Measurements from ENCODE around the gene ITGA5. TPM values are rescaled to one million over a fixed set of nuclear protein-coding genes. Genes with fewer than 3 reads are reported as not detected.

Gene ITGA5
- total RNA-seq, 1 donor from 2014 or later: 1.8 TPM

DNA sequence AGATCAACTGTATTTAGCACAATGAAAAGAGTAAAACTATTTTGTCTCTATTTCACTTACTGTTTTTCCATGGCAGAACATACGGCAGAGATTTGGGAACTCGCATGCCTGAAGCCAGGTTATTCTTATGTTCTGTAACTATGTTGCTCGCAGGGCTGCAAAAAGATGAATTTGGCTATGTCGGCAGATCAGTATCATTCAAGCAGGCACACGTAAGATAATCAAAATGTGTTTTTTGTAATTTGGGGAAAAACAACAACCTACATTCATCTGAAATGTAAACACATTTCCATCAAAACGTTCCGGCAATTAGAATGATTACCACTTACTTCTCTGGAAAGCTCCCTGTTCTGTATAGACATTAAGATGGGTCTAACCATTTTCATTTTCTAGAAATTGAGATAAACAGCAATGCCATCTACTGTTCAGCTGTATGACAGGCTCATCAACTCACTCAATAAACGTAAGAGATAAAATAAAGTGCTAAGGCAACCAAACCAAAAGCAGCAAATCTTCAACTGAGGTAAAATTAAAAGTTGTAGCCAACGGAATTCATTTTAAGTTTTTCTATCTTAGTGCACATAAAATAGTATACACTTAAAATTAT is 41.4 kb upstream of the ITGA5 start:
- Mint-ChIP-seq H3K4me1 (ENCODE audit: low read depth, unreplicated experiment) (no peaks in the 10 kb centered on the region), H3K27me3 (ENCODE audit: unreplicated experiment) (peaks cover 2% of the 10 kb centered on the region), H3K9me3 (ENCODE audit: unreplicated experiment) (no peaks in the 10 kb centered on the region), H3K4me3 (ENCODE audit: unreplicated experiment) (no peak overlapping the region), H3K36me3 (ENCODE audit: unreplicated experiment) (no peaks in the 10 kb centered on the region), H3K27ac (ENCODE audit: unreplicated experiment) (no peak overlapping the region)
- TF ChIP-seq, protein P1, sequence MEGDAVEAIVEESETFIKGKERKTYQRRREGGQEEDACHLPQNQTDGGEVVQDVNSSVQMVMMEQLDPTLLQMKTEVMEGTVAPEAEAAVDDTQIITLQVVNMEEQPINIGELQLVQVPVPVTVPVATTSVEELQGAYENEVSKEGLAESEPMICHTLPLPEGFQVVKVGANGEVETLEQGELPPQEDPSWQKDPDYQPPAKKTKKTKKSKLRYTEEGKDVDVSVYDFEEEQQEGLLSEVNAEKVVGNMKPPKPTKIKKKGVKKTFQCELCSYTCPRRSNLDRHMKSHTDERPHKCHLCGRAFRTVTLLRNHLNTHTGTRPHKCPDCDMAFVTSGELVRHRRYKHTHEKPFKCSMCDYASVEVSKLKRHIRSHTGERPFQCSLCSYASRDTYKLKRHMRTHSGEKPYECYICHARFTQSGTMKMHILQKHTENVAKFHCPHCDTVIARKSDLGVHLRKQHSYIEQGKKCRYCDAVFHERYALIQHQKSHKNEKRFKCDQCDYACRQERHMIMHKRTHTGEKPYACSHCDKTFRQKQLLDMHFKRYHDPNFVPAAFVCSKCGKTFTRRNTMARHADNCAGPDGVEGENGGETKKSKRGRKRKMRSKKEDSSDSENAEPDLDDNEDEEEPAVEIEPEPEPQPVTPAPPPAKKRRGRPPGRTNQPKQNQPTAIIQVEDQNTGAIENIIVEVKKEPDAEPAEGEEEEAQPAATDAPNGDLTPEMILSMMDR (IDR thresholded peaks at IDR 0.05; ENCODE audit: partially characterized antibody, unreplicated experiment): no peak
- no peak for DNase-seq

DNA sequence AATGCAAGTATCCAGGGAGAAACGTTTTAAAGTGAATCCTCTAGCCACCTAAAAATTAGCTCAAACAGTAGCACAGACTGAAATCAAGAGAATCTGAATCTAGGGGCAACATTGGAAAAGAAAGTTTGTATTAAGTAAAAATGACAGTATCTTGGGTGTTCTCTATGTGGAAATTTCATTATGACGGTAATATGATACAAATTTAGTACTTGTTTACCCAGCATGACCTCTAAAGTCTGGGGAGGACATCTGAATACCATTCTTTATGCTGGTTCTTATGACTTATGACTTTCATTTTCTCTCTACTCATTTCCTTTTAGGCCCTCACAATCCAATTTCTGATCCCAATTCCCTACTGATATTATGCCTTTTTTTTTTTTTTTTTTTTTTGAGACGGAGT is 40.3 kb upstream of the ITGA5 start:
- no peak overlapping the region for H3K4me3 Mint-ChIP-seq (ENCODE audit: unreplicated experiment)
- no peak for DNase-seq
- H3K27me3 Mint-ChIP-seq (ENCODE audit: unreplicated experiment): peaks cover 2% of the 10 kb centered on the region
- no peak overlapping the region for H3K27ac Mint-ChIP-seq (ENCODE audit: unreplicated experiment)
- no peaks in the 10 kb centered on the region for H3K9me3 Mint-ChIP-seq (ENCODE audit: unreplicated experiment)
- H3K36me3 Mint-ChIP-seq (ENCODE audit: unreplicated experiment): no peaks in the 10 kb centered on the region
- TF ChIP-seq, protein P1 (IDR thresholded peaks at IDR 0.05; ENCODE audit: partially characterized antibody, unreplicated experiment): no peak
- no peaks in the 10 kb centered on the region for H3K4me1 Mint-ChIP-seq (ENCODE audit: low read depth, unreplicated experiment)

DNA sequence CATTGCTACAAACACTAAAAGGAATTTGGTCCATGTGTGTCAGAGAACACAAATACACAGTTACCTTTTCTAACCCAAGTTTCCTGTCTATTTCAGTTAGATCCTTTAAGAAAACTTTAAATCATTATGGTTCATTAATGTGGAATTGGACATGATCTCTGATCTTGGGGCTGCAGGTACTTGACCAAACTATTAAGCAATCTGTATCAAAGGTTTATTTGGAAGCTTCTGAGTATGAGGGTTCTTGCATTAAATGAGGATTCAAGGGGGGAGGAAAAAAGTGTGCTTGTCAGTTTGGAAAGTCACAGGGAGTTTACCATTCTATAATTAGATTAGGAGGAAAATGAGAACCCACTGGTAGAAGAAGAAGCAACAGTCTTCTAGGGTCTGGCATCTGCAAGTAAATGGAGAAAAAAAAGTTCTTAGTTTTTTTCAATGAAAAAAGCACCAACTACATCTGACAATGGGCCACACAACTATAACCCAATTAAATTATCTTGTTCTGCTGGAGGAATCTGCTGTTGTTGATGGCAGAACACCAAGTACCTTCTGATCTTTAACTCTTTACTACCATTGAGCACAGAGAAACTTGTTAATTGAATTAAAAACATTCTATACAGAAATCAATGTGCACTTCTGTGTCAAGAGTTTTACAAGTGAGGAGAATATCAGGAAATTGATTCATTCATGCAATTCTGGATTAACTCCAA is 36.8 kb upstream of the ITGA5 start:
- Mint-ChIP-seq H3K27me3 (ENCODE audit: unreplicated experiment) (no peaks in the 10 kb centered on the region), H3K27ac (ENCODE audit: unreplicated experiment) (no peak overlapping the region), H3K36me3 (ENCODE audit: unreplicated experiment) (no peaks in the 10 kb centered on the region), H3K4me1 (ENCODE audit: low read depth, unreplicated experiment) (no peaks in the 10 kb centered on the region), H3K4me3 (ENCODE audit: unreplicated experiment) (no peak overlapping the region), H3K9me3 (ENCODE audit: unreplicated experiment) (no peaks in the 10 kb centered on the region)
- TF ChIP-seq, protein P1 (IDR thresholded peaks at IDR 0.05; ENCODE audit: partially characterized antibody, unreplicated experiment): no peak
- no peak for DNase-seq

DNA sequence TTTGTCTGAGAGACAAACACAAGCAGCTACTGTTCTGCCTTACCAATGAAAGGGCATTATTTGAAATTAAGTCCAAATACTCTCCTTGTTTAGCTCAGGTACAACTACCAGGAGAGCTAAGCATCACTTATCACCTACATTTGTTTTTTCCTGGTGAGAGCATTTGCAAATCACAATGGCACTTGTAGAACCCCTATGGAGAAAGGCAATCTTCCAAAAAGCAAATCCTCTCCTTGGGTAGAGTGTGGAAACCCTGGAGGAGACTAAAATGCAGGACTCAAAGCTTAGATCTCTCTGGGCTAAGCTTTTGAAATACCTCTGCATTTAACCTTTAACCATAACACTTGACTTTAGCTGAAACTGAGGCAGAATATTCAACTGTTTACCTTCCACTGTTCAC is 33.6 kb upstream of the ITGA5 start:
- H3K36me3 Mint-ChIP-seq (ENCODE audit: unreplicated experiment): no peaks in the 10 kb centered on the region
- H3K27me3 Mint-ChIP-seq (ENCODE audit: unreplicated experiment): peaks cover 4% of the 10 kb centered on the region
- H3K9me3 Mint-ChIP-seq (ENCODE audit: unreplicated experiment): no peaks in the 10 kb centered on the region
- no peak for DNase-seq
- H3K4me3 Mint-ChIP-seq (ENCODE audit: unreplicated experiment): no peak overlapping the region
- H3K4me1 Mint-ChIP-seq (ENCODE audit: low read depth, unreplicated experiment): no peaks in the 10 kb centered on the region
- TF ChIP-seq, protein P1 (IDR thresholded peaks at IDR 0.05; ENCODE audit: partially characterized antibody, unreplicated experiment): no peak
- no peak overlapping the region for H3K27ac Mint-ChIP-seq (ENCODE audit: unreplicated experiment)

DNA sequence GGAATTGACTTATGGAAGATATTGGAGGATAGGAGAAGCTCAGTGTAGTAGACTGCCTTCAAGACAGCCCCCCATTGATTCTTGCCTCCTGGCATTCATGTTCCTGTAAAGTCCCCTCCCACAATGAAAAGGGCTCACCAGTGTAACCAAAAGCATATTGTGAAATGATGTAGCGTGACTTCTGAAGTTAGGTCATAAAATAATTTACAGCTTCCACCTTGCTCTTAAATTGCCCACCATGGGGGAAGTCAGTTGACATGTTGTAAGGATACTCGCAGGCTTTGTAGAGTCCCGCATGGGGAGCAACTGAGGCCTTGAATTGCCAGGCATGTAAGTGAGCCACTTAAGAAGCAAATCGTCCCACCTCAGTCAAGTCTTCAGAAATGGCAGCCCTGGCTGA is 29.3 kb upstream of the ITGA5 start:
- no peak for DNase-seq
- TF ChIP-seq, protein P1 (IDR thresholded peaks at IDR 0.05; ENCODE audit: partially characterized antibody, unreplicated experiment): no peak
- Mint-ChIP-seq H3K27me3 (ENCODE audit: unreplicated experiment) (peaks cover 5% of the 10 kb centered on the region), H3K9me3 (ENCODE audit: unreplicated experiment) (no peaks in the 10 kb centered on the region), H3K36me3 (ENCODE audit: unreplicated experiment) (no peaks in the 10 kb centered on the region), H3K27ac (ENCODE audit: unreplicated experiment) (no peak overlapping the region), H3K4me3 (ENCODE audit: unreplicated experiment) (no peak overlapping the region), H3K4me1 (ENCODE audit: low read depth, unreplicated experiment) (no peaks in the 10 kb centered on the region)

All from glutamatergic neuron (in vitro differentiated cells).